ENCODE measurements around the gene MED25.

- TF ChIP-seq, protein P1, sequence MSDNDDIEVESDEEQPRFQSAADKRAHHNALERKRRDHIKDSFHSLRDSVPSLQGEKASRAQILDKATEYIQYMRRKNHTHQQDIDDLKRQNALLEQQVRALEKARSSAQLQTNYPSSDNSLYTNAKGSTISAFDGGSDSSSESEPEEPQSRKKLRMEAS (IDR thresholded peaks at IDR 0.05), result peak; percentile 54; the same call in 1 of the 2 replicates
- TF ChIP-seq TAF1 (IDR thresholded peaks at IDR 0.05; ENCODE audit: low read depth), result peak; percentile 74
- no peak for TF ChIP-seq CEBPB (IDR thresholded peaks at IDR 0.05)
- no peak for TF ChIP-seq TEAD4 (IDR thresholded peaks at IDR 0.05)
Observed at GRCh38 chr19:49850487-49851342, 32.6 kb downstream of the MED25 start, which contains the start of gene PTOV1.

Measured in Ishikawa (cell line).